Left colon (tissue), 2 donors: Measurements from ENCODE around the gene FOXL3. TPM values are rescaled to one million over a fixed set of nuclear protein-coding genes. Genes with fewer than 3 reads are reported as not detected.

Experiments
- ATAC-seq: fragments of 200-7000 bp; cut with Tn5 transposase; one replicate; pipeline ENCODE4 v1.9.1; 2020; ENCODE audit warnings: mild to moderate bottlenecking, moderate library complexity
- DNase-seq, 2 donors: peaks; one replicate each; pipeline ENCODE4 v3.0.0-alpha.2; 2020
- intact Hi-C, 2 donors: fragments of 100-400 bp; cut with DNase I in 1 of 2; cut with micrococcal nuclease in 1 of 2; formaldehyde crosslinking; loops; one replicate each; pipeline versions ENCODE4 v1.11.2 to v1.14.0; 2022; cut with DNase I, micrococcal nuclease
- total RNA-seq, 2 donors: library from RNA; stranded (reverse); fragmentation: NEBNext Ultra II Directional; extraction: Animal tissue kit (Norgen Biotek cat#: 25700); gene quantifications; one replicate each; pipeline ENCODE4 v1.2.1, GENCODE V29; 2021
- donor health status: DM: no; HTN: no; CAD: no.
- donor health status: DM: yes; HTN: yes; CAD: no.

The FOXL3 gene
- total RNA-seq, 2 donors from 2014 or later, result 0.92 TPM; not detected in 1

GRCh38 chr7:264541-265191 lies 25.3 kb upstream of the FOXL3 start:
- DNase-seq (peak; percentile 64 to 74), ATAC-seq (peak; percentile 60)
- intact Hi-C loops, result no loop called here

- intact Hi-C loops, result no loop called here
- DNase-seq, result peak in 1 of 2 donors; percentile 41
- ATAC-seq, result peak; percentile 8
Measured at GRCh38 chr7:265192-265997, 24.6 kb upstream of the FOXL3 start.

GRCh38 chr7:265998-266850 lies 23.7 kb upstream of the FOXL3 start:
- peak; percentile 51 to 53 for DNase-seq
- intact Hi-C loops, result no loop called here
- ATAC-seq, result peak; percentile 38

GRCh38 chr7:266851-267840 lies 22.8 kb upstream of the FOXL3 start:
- ATAC-seq (peak; percentile 55), DNase-seq (peak; percentile 52 to 79)
- intact Hi-C loops, result no loop called here

GRCh38 chr7:268991-269390 lies 21.0 kb upstream of the FOXL3 start:
- DNase-seq (no peak), ATAC-seq (no peak)
- intact Hi-C loops, result no loop called here

GRCh38 chr7:269721-270120 lies 20.2 kb upstream of the FOXL3 start:
- ATAC-seq (no peak), DNase-seq (no peak)
- intact Hi-C loops, result no loop called here

- no peak for DNase-seq
- intact Hi-C loops, result no loop called here
- no peak for ATAC-seq
Measured at GRCh38 chr7:270351-270983, 19.5 kb upstream of the FOXL3 start.

- intact Hi-C loops, result no loop called here
- no peak for DNase-seq
- no peak for ATAC-seq
Measured at GRCh38 chr7:271266-272107, 18.5 kb upstream of the FOXL3 start.

GRCh38 chr7:272108-272615 lies 17.8 kb upstream of the FOXL3 start:
- ATAC-seq, result no peak
- intact Hi-C loops, result no loop called here

GRCh38 chr7:272631-273030 lies 17.3 kb upstream of the FOXL3 start:
- intact Hi-C loops, result no loop called here
- ATAC-seq, result no peak
- DNase-seq, result no peak

More at GRCh38 chr7:272108-272615, 17.8 kb upstream of the FOXL3 start:
- no peak for DNase-seq

- DNase-seq, result no peak
- no peak for ATAC-seq
- intact Hi-C loops, result no loop called here
Measured at GRCh38 chr7:273327-273726, 16.6 kb upstream of the FOXL3 start.

- intact Hi-C loops, result no loop called here
- no peak for ATAC-seq
- DNase-seq, result no peak
Measured at GRCh38 chr7:274266-274665, 15.7 kb upstream of the FOXL3 start.

GRCh38 chr7:276230-276835 lies 13.6 kb upstream of the FOXL3 start:
- intact Hi-C loops, result no loop called here
- ATAC-seq (no peak), DNase-seq (no peak)

GRCh38 chr7:277228-277627 lies 12.7 kb upstream of the FOXL3 start:
- ATAC-seq (no peak), DNase-seq (no peak)
- intact Hi-C loops, result no loop called here

- intact Hi-C loops, result no loop called here
- ATAC-seq (no peak), DNase-seq (no peak)
Measured at GRCh38 chr7:278081-278480, 11.9 kb upstream of the FOXL3 start.

- intact Hi-C loops, result no loop called here
- ATAC-seq, result no peak
Measured at GRCh38 chr7:279821-280220, 10.1 kb upstream of the FOXL3 start.

GRCh38 chr7:280461-280860 lies 9.5 kb upstream of the FOXL3 start:
- ATAC-seq, result no peak
- intact Hi-C loops, result no loop called here
- no peak for DNase-seq

More at GRCh38 chr7:279821-280220, 10.1 kb upstream of the FOXL3 start:
- DNase-seq, result no peak
